A549 (cell line): ENCODE measurements around the gene OXSM. TPM values are rescaled to one million over a fixed set of nuclear protein-coding genes. Genes with fewer than 3 reads are reported as not detected.
A peak's percentile ranks its signal among the peaks of the same experiment; 100 is the strongest.

Experiments
- ATAC-seq, 2 experiments: fragments of 200-7000 bp in 1 of 2; fragments of >200 bp in 1 of 2; cut with Nextera tagmentation in 1 of 2; cut with Tn5 transposase in 1 of 2; 3 replicates each; pipeline versions ENCODE4 v1.8.0 to v1.9.1; 2018 to 2020; ENCODE audit warnings: mild to moderate bottlenecking in 1 of 2, moderate library complexity in 1 of 2
- CTCF ChIA-PET: fragments of 300-600 bp; sonication (Branson Sonifier 250); formaldehyde crosslinking; extraction: SDS; loops from one replicate; lab custom pipeline; 2021; ENCODE audit warnings: antibody characterized with exemption, inconsistent platforms; lab: Yijun Ruan, JAX
- POLR2A ChIA-PET: fragments of 350-600 bp; formaldehyde crosslinking; extraction: SDS; loops from one replicate; lab custom pipeline; 2021; ENCODE audit warnings: antibody characterized with exemption, inconsistent platforms; lab: Yijun Ruan, JAX
- DNase-seq, 2 experiments: peaks; one replicate each; pipeline versions ENCODE4 v3.0.0 to v3.0.0-alpha.2; 2011 to 2016; ENCODE audit warnings: low read depth in 1 of 2, low spot score in 1 of 2
- FAIRE-seq: peaks from 2 replicates; lab custom pipeline; 2011; peaks lifted over from hg19 to GRCh38; lab: Jason Lieb, UNC
- H3K27ac ChIP-seq, 2 experiments: fragments of >200 bp; sonication (Bioruptor Twin); formaldehyde crosslinking; 3 replicates each; pipeline ENCODE4 v1.5.1; 2016 to 2017
- H3K4me1 ChIP-seq: fragments of >200 bp; sonication (Bioruptor Twin); formaldehyde crosslinking; 3 replicates; pipeline ENCODE4 v1.6.1; 2016
- H3K4me2 ChIP-seq: fragments of >200 bp; sonication (Bioruptor Twin); formaldehyde crosslinking; 3 replicates; pipeline ENCODE4 v1.6.1; 2016
- H3K4me3 ChIP-seq: fragments of >200 bp; sonication (Bioruptor Twin); formaldehyde crosslinking; 3 replicates; pipeline ENCODE4 v1.5.1; 2016
- H3K9me3 ChIP-seq: fragments of >200 bp; sonication (Bioruptor Twin); formaldehyde crosslinking; 3 replicates; pipeline ENCODE4 v1.6.1; 2016
- BCL3 ChIP-seq: fragments of >200 bp; sonication (Bioruptor Twin); formaldehyde crosslinking; IDR thresholded peaks from 3 replicates; pipeline ENCODE4 v1.6.1; 2016
- CHD2 ChIP-seq: fragments of 150-350 bp; IDR thresholded peaks from 2 replicates; pipeline ENCODE4 v1.6.1; 2014; ENCODE audit warnings: low read length; ENCODE audit not compliant: partially characterized antibody
- CHD4 ChIP-seq: fragments of 200-600 bp; sonication (generic); IDR thresholded peaks from 2 replicates; pipeline ENCODE4 v1.6.1; 2016; ENCODE audit warnings: antibody characterized with exemption, mild to moderate bottlenecking, borderline replicate concordance
- EHF ChIP-seq: fragments of 250-450 bp; sonication (Bioruptor Pico); IDR thresholded peaks from 2 replicates; pipeline ENCODE4 v1.5.0; 2020; ENCODE audit warnings: mild to moderate bottlenecking
- EP300 ChIP-seq, 2 experiments: fragments of >200 bp; sonication (Bioruptor Twin); formaldehyde crosslinking; IDR thresholded peaks; 2 replicates in 1 of 2; 3 replicates in 1 of 2; pipeline ENCODE4 v1.6.1; 2016 to 2017
- KDM1A ChIP-seq: fragments of 200-600 bp; sonication (generic); IDR thresholded peaks from 2 replicates; pipeline ENCODE4 v1.6.1; 2016; ENCODE audit warnings: low read depth, mild to moderate bottlenecking
- NPAS2 ChIP-seq: fragments of 250-450 bp; sonication (Bioruptor Pico); IDR thresholded peaks from 2 replicates; pipeline ENCODE4 v1.8.0; 2022; ENCODE audit warnings: mild to moderate bottlenecking, moderate library complexity, borderline replicate concordance
- NR3C1 ChIP-seq: fragments of >200 bp; sonication (Bioruptor Twin); formaldehyde crosslinking; IDR thresholded peaks from 3 replicates; pipeline ENCODE4 v1.6.1; 2017
- PHF8 ChIP-seq: fragments of 200-600 bp; sonication (generic); IDR thresholded peaks from 2 replicates; pipeline ENCODE4 v1.6.1; 2016; ENCODE audit warnings: low read depth, mild to moderate bottlenecking, antibody characterized with exemption, moderate library complexity, borderline replicate concordance
- POLR2AphosphoS2 ChIP-seq: conservative IDR thresholded peaks from 2 replicates; pipeline ENCODE4 v1.6.1; 2012; ENCODE audit warnings: low read length, improper control_type of control experiment, inconsistent platforms
- RNF2 ChIP-seq: fragments of 200-600 bp; sonication (generic); IDR thresholded peaks from 2 replicates; pipeline ENCODE4 v1.6.1; 2016; ENCODE audit warnings: low read depth, mild to moderate bottlenecking, antibody characterized with exemption, moderate library complexity, borderline replicate concordance
- SREBF2 ChIP-seq: fragments of 450-650 bp; IDR thresholded peaks from 2 replicates; pipeline ENCODE4 v1.6.1; 2014; ENCODE audit warnings: mild to moderate bottlenecking, moderate library complexity
- TP53 ChIP-seq: fragments of 250-450 bp; sonication (Bioruptor Pico); IDR thresholded peaks from 2 replicates; pipeline ENCODE4 v1.5.0; 2021; ENCODE audit warnings: mild to moderate bottlenecking, moderate library complexity
- ZFP36 ChIP-seq: fragments of 450-650 bp; IDR thresholded peaks from 2 replicates; pipeline ENCODE4 v1.6.1; 2014; ENCODE audit warnings: borderline replicate concordance; ENCODE audit not compliant: partially characterized antibody
- WGBS: methylation state at CpG from one replicate; pipeline ENCODE4 v1.1.6; 2017; ENCODE audit errors: missing lambda C conversion rate; 5-methylcytosine and 5-hydroxymethylcytosine counted together
- polyA plus RNA-seq, 4 experiments: library from polyadenylated mRNA; depleted of rRNA in 3 of 4; stranded (reverse); fragments of >200 nt; fragmentation: RNase III in 1 of 4; extraction: RNeasy Plus Mini Kit Qiagen cat#74134 plus additional on column Dnase treatment in 1 of 4; gene quantifications; 2 replicates in 3 of 4; 3 replicates in 1 of 4; pipeline ENCODE4 v1.2.3, GENCODE V29; 2011 to 2017
- TF ChIP-seq, protein P1 (sequence below): IDR thresholded peaks from 2 replicates; pipeline ENCODE4 v1.6.1; 2012
- TF ChIP-seq, protein P2 (sequence below): fragments of >200 bp; sonication (Bioruptor Twin); formaldehyde crosslinking; IDR thresholded peaks from 3 replicates; pipeline ENCODE4 v1.5.1; 2016
- TF ChIP-seq, protein P3 (sequence below): IDR thresholded peaks from 2 replicates; pipeline ENCODE4 v1.6.1; 2012; ENCODE audit warnings: low read depth, borderline replicate concordance
- TF ChIP-seq, protein P4 (sequence below): fragments of 250-450 bp; sonication (Bioruptor Pico); IDR thresholded peaks from 2 replicates; pipeline ENCODE4 v1.5.0; 2020; ENCODE audit warnings: low read depth, mild to moderate bottlenecking, moderate library complexity
- TF ChIP-seq, protein P5 (sequence below): fragments of 200-600 bp; sonication (generic); IDR thresholded peaks from 2 replicates; pipeline ENCODE4 v1.6.1; 2016; ENCODE audit warnings: antibody characterized with exemption, mild to moderate bottlenecking, moderate library complexity

The OXSM gene
- polyA plus RNA-seq, 2 of the 4 experiments (the other 2 are of a cell fraction), result 19.1 to 43.9 TPM

GRCh38 chr3:25789209-25789595 lies 688 bp upstream of the OXSM start:
- Histone ChIP-seq H3K9me3 (no peaks in the 10 kb centered on the region), H3K4me3 (peak overlapping the region; percentile 73), H3K4me1 (peaks cover 9% of the 10 kb centered on the region; the same call in 2 of the 3 replicates), H3K4me2 (peak overlapping the region; percentile 75), H3K27ac (peak overlapping the region; percentile 82 to 86)
- 3% methylated on average over 2 of the region's 2 CpGs for WGBS
- DNase-seq, result no peak
- TF ChIP-seq KDM1A (no peak), CHD4 (no peak), CHD2 (no peak), NPAS2 (CRISPR knock-in tag) (no peak), SREBF2 (no peak), PHF8 (no peak), BCL3 (no peak), POLR2AphosphoS2 (no peak), EHF (CRISPR knock-in tag) (no peak), TP53 (no peak), EP300 (IDR thresholded peaks at IDR 0.05) (no peak), ZFP36 (no peak), NR3C1 (no peak), RNF2 (no peak)
- TF ChIP-seq, protein P1, sequence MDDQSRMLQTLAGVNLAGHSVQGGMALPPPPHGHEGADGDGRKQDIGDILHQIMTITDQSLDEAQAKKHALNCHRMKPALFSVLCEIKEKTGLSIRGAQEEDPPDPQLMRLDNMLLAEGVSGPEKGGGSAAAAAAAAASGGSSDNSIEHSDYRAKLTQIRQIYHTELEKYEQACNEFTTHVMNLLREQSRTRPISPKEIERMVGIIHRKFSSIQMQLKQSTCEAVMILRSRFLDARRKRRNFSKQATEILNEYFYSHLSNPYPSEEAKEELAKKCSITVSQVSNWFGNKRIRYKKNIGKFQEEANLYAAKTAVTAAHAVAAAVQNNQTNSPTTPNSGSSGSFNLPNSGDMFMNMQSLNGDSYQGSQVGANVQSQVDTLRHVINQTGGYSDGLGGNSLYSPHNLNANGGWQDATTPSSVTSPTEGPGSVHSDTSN, result no peak
- TF ChIP-seq, protein P2, sequence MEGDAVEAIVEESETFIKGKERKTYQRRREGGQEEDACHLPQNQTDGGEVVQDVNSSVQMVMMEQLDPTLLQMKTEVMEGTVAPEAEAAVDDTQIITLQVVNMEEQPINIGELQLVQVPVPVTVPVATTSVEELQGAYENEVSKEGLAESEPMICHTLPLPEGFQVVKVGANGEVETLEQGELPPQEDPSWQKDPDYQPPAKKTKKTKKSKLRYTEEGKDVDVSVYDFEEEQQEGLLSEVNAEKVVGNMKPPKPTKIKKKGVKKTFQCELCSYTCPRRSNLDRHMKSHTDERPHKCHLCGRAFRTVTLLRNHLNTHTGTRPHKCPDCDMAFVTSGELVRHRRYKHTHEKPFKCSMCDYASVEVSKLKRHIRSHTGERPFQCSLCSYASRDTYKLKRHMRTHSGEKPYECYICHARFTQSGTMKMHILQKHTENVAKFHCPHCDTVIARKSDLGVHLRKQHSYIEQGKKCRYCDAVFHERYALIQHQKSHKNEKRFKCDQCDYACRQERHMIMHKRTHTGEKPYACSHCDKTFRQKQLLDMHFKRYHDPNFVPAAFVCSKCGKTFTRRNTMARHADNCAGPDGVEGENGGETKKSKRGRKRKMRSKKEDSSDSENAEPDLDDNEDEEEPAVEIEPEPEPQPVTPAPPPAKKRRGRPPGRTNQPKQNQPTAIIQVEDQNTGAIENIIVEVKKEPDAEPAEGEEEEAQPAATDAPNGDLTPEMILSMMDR, result no peak
- TF ChIP-seq, protein P3, sequence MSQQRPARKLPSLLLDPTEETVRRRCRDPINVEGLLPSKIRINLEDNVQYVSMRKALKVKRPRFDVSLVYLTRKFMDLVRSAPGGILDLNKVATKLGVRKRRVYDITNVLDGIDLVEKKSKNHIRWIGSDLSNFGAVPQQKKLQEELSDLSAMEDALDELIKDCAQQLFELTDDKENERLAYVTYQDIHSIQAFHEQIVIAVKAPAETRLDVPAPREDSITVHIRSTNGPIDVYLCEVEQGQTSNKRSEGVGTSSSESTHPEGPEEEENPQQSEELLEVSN, result no peak
- TF ChIP-seq, protein P4, sequence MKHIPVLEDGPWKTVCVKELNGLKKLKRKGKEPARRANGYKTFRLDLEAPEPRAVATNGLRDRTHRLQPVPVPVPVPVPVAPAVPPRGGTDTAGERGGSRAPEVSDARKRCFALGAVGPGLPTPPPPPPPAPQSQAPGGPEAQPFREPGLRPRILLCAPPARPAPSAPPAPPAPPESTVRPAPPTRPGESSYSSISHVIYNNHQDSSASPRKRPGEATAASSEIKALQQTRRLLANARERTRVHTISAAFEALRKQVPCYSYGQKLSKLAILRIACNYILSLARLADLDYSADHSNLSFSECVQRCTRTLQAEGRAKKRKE, result no peak
- TF ChIP-seq, protein P5, sequence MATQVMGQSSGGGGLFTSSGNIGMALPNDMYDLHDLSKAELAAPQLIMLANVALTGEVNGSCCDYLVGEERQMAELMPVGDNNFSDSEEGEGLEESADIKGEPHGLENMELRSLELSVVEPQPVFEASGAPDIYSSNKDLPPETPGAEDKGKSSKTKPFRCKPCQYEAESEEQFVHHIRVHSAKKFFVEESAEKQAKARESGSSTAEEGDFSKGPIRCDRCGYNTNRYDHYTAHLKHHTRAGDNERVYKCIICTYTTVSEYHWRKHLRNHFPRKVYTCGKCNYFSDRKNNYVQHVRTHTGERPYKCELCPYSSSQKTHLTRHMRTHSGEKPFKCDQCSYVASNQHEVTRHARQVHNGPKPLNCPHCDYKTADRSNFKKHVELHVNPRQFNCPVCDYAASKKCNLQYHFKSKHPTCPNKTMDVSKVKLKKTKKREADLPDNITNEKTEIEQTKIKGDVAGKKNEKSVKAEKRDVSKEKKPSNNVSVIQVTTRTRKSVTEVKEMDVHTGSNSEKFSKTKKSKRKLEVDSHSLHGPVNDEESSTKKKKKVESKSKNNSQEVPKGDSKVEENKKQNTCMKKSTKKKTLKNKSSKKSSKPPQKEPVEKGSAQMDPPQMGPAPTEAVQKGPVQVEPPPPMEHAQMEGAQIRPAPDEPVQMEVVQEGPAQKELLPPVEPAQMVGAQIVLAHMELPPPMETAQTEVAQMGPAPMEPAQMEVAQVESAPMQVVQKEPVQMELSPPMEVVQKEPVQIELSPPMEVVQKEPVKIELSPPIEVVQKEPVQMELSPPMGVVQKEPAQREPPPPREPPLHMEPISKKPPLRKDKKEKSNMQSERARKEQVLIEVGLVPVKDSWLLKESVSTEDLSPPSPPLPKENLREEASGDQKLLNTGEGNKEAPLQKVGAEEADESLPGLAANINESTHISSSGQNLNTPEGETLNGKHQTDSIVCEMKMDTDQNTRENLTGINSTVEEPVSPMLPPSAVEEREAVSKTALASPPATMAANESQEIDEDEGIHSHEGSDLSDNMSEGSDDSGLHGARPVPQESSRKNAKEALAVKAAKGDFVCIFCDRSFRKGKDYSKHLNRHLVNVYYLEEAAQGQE, result no peak
- no peak for ATAC-seq
- CTCF ChIA-PET, result interaction anchor here (1.6 kb wide), 1 partner anchor 123 kb away, joined by 3 read pairs; no protein-coding TSS in a partner anchor
- POLR2A ChIA-PET, result interaction anchor here (1.4 kb wide), 1 partner anchor 66 kb away, joined by 5 read pairs; no protein-coding TSS in a partner anchor
- no peak for FAIRE-seq
